Measurements from ENCODE around the gene FLAD1. TPM values are rescaled to one million over a fixed set of nuclear protein-coding genes. Genes with fewer than 3 reads are reported as not detected.
A peak's percentile ranks its signal among the peaks of the same experiment; 100 is the strongest.

Gene FLAD1
- total and polyA plus RNA-seq, 11 donors, result 19.4 to 50.7 (median 27.4) TPM

DNA sequence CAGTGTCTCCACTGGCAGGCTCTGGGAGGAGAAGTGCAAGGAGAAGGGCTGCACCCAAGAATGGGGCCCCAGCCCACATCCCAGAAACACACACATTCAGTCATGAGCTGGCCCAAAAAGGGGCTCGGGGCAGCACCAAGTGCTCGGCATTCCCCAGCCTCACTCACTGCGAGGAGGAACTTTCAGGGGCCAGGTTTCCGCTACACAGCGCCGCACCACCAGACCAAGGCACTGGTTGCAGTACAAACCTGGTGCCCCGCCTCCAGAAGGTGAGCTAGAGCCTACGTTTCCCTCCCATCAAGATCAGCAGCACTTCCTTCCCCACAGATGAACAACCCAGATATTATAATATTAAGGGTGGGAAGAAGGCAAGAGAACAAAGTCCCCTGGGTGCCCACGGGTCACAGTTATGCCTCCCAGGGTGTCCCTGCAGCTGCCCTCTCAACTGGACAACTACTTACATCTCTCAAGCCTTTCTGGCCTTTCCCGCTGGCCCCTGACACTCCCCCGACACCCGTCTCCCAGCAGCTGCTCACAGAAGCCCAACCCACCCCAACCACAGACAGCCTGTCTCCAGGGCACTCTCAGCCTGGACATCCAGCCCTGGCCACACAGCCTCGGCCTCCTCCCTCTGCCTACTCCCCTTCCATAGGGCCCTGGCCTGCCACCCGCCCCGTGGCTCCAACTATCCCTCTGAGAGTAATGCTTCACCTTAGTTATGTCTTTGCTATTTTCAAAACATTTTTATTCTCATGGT lies 31.1 kb upstream of the FLAD1 start:
- peak overlapping the region in 1 of 12 donors; percentile 35 for H3K4me3 ChIP-seq
- H3K9me3 ChIP-seq, result no peaks in the 10 kb centered on the region
- intact Hi-C loops (cut with DNase I), result loop anchor here in 1 of 10 donors (10.0 kb wide), 1 partner anchor 103 kb away; the partner anchor contains the start of gene ADAM15
- peaks cover 8 to 50% (median 37%) of the 10 kb centered on the region in 12 donors for H3K4me1 ChIP-seq
- peaks cover 0 to 34% (median 22%) of the 10 kb centered on the region in 9 donors for H3K36me3 ChIP-seq
- 73 to 82% (median 79%) methylated on average over 14 to 15 of the region's 15 CpGs for WGBS, 4 donors
- no peaks in the 10 kb centered on the region for H3K27me3 ChIP-seq
- ATAC-seq (no peak), DNase-seq (peak in 1 of 5 donors; percentile 59)
- TF ChIP-seq, protein P1, sequence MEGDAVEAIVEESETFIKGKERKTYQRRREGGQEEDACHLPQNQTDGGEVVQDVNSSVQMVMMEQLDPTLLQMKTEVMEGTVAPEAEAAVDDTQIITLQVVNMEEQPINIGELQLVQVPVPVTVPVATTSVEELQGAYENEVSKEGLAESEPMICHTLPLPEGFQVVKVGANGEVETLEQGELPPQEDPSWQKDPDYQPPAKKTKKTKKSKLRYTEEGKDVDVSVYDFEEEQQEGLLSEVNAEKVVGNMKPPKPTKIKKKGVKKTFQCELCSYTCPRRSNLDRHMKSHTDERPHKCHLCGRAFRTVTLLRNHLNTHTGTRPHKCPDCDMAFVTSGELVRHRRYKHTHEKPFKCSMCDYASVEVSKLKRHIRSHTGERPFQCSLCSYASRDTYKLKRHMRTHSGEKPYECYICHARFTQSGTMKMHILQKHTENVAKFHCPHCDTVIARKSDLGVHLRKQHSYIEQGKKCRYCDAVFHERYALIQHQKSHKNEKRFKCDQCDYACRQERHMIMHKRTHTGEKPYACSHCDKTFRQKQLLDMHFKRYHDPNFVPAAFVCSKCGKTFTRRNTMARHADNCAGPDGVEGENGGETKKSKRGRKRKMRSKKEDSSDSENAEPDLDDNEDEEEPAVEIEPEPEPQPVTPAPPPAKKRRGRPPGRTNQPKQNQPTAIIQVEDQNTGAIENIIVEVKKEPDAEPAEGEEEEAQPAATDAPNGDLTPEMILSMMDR (IDR thresholded peaks at IDR 0.05), result no peak
- no peak for TF ChIP-seq POLR2A (IDR thresholded peaks at IDR 0.05)
- H3K27ac ChIP-seq, result peak overlapping the region in 2 of 12 donors; percentile 11 to 29

DNA sequence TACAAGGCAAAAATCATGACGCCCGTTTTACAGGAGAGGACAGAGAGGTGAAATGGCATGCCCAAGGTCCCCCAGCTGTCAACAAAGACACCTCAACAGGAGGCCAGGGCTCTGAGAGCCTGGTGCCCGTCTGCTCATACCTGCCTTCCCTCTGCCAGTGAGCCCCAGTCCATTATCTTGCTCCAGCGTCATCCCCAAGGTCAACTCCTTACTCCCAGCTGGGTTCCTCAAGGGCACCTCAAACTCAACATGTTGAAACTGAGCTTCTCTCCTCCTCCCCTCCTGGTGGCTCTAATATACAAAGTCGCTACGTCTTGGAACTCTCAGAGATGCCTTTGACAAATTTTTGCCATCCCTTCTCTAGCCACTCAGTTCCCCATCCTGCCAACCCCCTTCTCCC lies 30.5 kb upstream of the FLAD1 start:
- Histone ChIP-seq H3K4me1 (peaks cover 8 to 55% (median 39%) of the 10 kb centered on the region in 12 donors), H3K27me3 (no peaks in the 10 kb centered on the region), H3K4me3 (no peak overlapping the region), H3K27ac (peak overlapping the region in 2 of 12 donors; percentile 11 to 85), H3K36me3 (peaks cover 0 to 29% (median 17%) of the 10 kb centered on the region in 9 donors), H3K9me3 (no peaks in the 10 kb centered on the region)
- WGBS, 4 donors, result 71 to 77% (median 74%) methylated on average over 6 of the region's 6 CpGs
- intact Hi-C loops (cut with DNase I), result loop anchor here in 1 of 10 donors (10.0 kb wide), 1 partner anchor 102 kb away; the partner anchor contains the start of gene ADAM15
- TF ChIP-seq, protein P1 (IDR thresholded peaks at IDR 0.05), result no peak
- TF ChIP-seq POLR2A (IDR thresholded peaks at IDR 0.05), result no peak
- DNase-seq, result peak in 1 of 5 donors; percentile 10
- no peak for ATAC-seq

- no peaks in the 10 kb centered on the region for H3K9me3 ChIP-seq
- ATAC-seq (no peak), DNase-seq (peak in 1 of 5 donors; percentile 17)
- intact Hi-C loops (cut with DNase I), result loop anchor here in 1 of 10 donors (10.0 kb wide), 1 partner anchor 101 kb away; the partner anchor contains the start of gene ADAM15
- no peaks in the 10 kb centered on the region for H3K27me3 ChIP-seq
- peaks cover 0 to 29% (median 17%) of the 10 kb centered on the region in 9 donors for H3K36me3 ChIP-seq
- TF ChIP-seq, protein P1 (IDR thresholded peaks at IDR 0.05), result no peak
- TF ChIP-seq POLR2A (IDR thresholded peaks at IDR 0.05), result no peak
- H3K4me1 ChIP-seq, result peaks cover 8 to 64% (median 39%) of the 10 kb centered on the region in 12 donors
- H3K27ac ChIP-seq, result peak overlapping the region in 1 of 12 donors; percentile 85
- 52 to 57% (median 54%) methylated on average over 2 of the region's 2 CpGs for WGBS, 4 donors
- H3K4me3 ChIP-seq, result peak overlapping the region in 1 of 12 donors; percentile 16
Measured at GRCh38 chr1:154953611-154954038, 29.5 kb upstream of the FLAD1 start.

DNA sequence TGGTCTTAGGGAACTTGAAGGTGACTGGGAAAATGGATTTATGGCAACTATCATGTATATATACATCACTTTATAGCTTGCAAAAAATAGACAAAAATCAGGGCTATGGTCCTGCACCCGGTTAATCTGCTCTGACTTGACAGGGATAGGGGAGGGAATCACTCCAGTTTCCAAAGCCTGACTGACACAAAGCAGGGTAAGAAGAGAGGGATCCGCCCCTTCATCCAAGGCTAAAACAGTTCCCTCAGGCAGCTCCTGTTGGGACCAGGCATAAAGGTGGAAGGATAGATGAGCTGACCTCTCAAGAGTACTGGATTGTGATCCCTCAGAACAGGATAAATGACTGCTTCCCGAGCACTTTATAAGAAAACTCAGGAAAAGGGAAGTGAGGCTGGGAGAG lies 28.6 kb upstream of the FLAD1 start:
- TF ChIP-seq, protein P1 (IDR thresholded peaks at IDR 0.05), result no peak
- TF ChIP-seq POLR2A (IDR thresholded peaks at IDR 0.05), result no peak
- no peaks in the 10 kb centered on the region for H3K9me3 ChIP-seq
- H3K4me1 ChIP-seq, result peaks cover 8 to 65% (median 39%) of the 10 kb centered on the region in 12 donors
- intact Hi-C loops (cut with DNase I), result loop anchor here in 1 of 10 donors (10.0 kb wide), 1 partner anchor 100 kb away; the partner anchor contains the start of gene ADAM15
- ATAC-seq, result no peak
- WGBS, 4 donors, result 68 to 88% (median 75%) methylated on average over 3 of the region's 3 CpGs
- H3K27ac ChIP-seq, result peak overlapping the region in 1 of 12 donors; percentile 85
- DNase-seq, result no peak
- H3K36me3 ChIP-seq, result peaks cover 0 to 32% (median 25%) of the 10 kb centered on the region in 9 donors
- peak overlapping the region in 5 of 12 donors; percentile 56 to 82 (median 78) for H3K4me3 ChIP-seq
- no peaks in the 10 kb centered on the region for H3K27me3 ChIP-seq

Measured in heart left ventricle (tissue), 16 donors.